H1 (cell line): ENCODE measurements around the gene GRIK1. TPM values are rescaled to one million over a fixed set of nuclear protein-coding genes. Genes with fewer than 3 reads are reported as not detected.

Experiments used
- CTCF ChIA-PET: fragments of 300-600 bp; sonication (Branson Sonifier 250); formaldehyde crosslinking; loops from one replicate; lab custom pipeline; 2021; ENCODE audit not compliant: partially characterized antibody; lab: Charles Lee
- POLR2A ChIA-PET: fragments of 300-600 bp; sonication (Branson Sonifier 250); formaldehyde crosslinking; loops from one replicate; lab custom pipeline; 2021; ENCODE audit warnings: inconsistent platforms; ENCODE audit not compliant: partially characterized antibody; lab: Charles Lee
- DNase-seq, 2 experiments: peaks; one replicate each; pipeline versions ENCODE4 v3.0.0 to v3.0.0-alpha.2; 2010 to 2022; ENCODE audit warnings: low spot score in 2 of 2, low read depth in 1 of 2, mixed read lengths in 1 of 2
- FAIRE-seq: peaks from 2 replicates; lab custom pipeline; 2011; peaks lifted over from hg19 to GRCh38; lab: Jason Lieb, UNC
- H2AFZ ChIP-seq: 2 replicates; pipeline ENCODE4 v1.8.1; 2012; ENCODE audit warnings: low read length, inconsistent platforms
- H2AK5ac ChIP-seq: 2 replicates; pipeline ENCODE4 v1.6.1; 2013; ENCODE audit warnings: low read depth, low read length
- H2BK120ac ChIP-seq: replicated peaks from 2 replicates; pipeline ENCODE3; 2013; ENCODE audit warnings: low read depth, low read length, inconsistent platforms
- H2BK12ac ChIP-seq: 2 replicates; pipeline ENCODE4 v1.6.1; 2013; ENCODE audit warnings: low read depth, low read length
- H2BK15ac ChIP-seq: 2 replicates; pipeline ENCODE4 v1.6.1; 2013; ENCODE audit warnings: low read length
- H2BK20ac ChIP-seq: 2 replicates; pipeline ENCODE4 v1.6.1; 2013; ENCODE audit warnings: low read length
- H2BK5ac ChIP-seq: 2 replicates; pipeline ENCODE4 v1.6.1; 2013; ENCODE audit warnings: low read depth, low read length
- H3K14ac ChIP-seq: 2 replicates; pipeline ENCODE4 v1.6.1; 2013; ENCODE audit warnings: inconsistent platforms; ENCODE audit not compliant: insufficient read length
- H3K18ac ChIP-seq: 2 replicates; pipeline ENCODE4 v1.6.1; 2013; ENCODE audit warnings: low read length; ENCODE audit errors: extremely low read depth
- H3K23ac ChIP-seq: 2 replicates; pipeline ENCODE4 v1.6.1; 2013; ENCODE audit warnings: inconsistent platforms; ENCODE audit not compliant: insufficient read length
- H3K23me2 ChIP-seq: 2 replicates; pipeline ENCODE4 v1.6.1; 2013; ENCODE audit warnings: low read depth, low read length
- H3K27ac ChIP-seq: 2 replicates; pipeline ENCODE4 v1.6.1; 2011; ENCODE audit warnings: low read depth, low read length, inconsistent platforms
- H3K27me3 ChIP-seq, 4 experiments: replicated peaks in 1 of 4; 1 replicate in 1 of 4; 2 replicates in 3 of 4; pipeline versions ENCODE4 v1.6.1 to v1.8.1; 2011 to 2013; ENCODE audit warnings: low read length in 3 of 4, mild to moderate bottlenecking in 3 of 4, inconsistent platforms in 2 of 4, mixed read lengths in 2 of 4, moderate library complexity in 1 of 4; ENCODE audit not compliant: control insufficient read depth in 3 of 4, insufficient read depth in 3 of 4; ENCODE audit errors: extremely low read depth in 1 of 4
- H3K36me3 ChIP-seq, 4 experiments: 2 replicates each; pipeline versions ENCODE4 v1.6.1 to v1.8.1; 2011 to 2013; ENCODE audit warnings: mild to moderate bottlenecking in 4 of 4, low read length in 3 of 4, moderate library complexity in 2 of 4, control low read depth in 1 of 4, inconsistent platforms in 1 of 4; ENCODE audit not compliant: insufficient read depth in 4 of 4, control insufficient read depth in 2 of 4
- H3K4ac ChIP-seq: replicated peaks from 2 replicates; pipeline ENCODE3; 2013; ENCODE audit warnings: low read length, low read depth, mixed read lengths, inconsistent platforms; ENCODE audit not compliant: insufficient read length
- H3K4me1 ChIP-seq, 4 experiments: replicated peaks in 1 of 4; 1 replicate in 1 of 4; 2 replicates in 3 of 4; pipeline versions ENCODE4 v1.6.1 to v1.8.1; 2011 to 2013; ENCODE audit warnings: low read length in 3 of 4, inconsistent platforms in 2 of 4, mixed read lengths in 1 of 4; ENCODE audit not compliant: insufficient read depth in 4 of 4, control insufficient read depth in 3 of 4
- H3K4me2 ChIP-seq, 2 experiments: 2 replicates each; pipeline versions ENCODE4 v1.6.1 to v1.8.1; 2011 to 2013; ENCODE audit warnings: low read depth in 2 of 2, low read length in 2 of 2, control low read depth in 1 of 2, inconsistent platforms in 1 of 2, mild to moderate bottlenecking in 1 of 2; ENCODE audit not compliant: insufficient read depth in 1 of 2
- H3K4me3 ChIP-seq, 4 experiments: fragments of 200-600, 300-600 bp in 1 of 4; sonication (generic), shearing (Covaris generic), sonication (Bioruptor Twin) in 1 of 4; 2 replicates each; pipeline versions ENCODE4 v1.5.1 to v1.8.1; 2011 to 2016; ENCODE audit warnings: low read length in 4 of 4, low read depth in 3 of 4, control low read depth in 2 of 4, inconsistent platforms in 2 of 4, mild to moderate bottlenecking in 2 of 4, mixed read lengths in 1 of 4, moderate library complexity in 1 of 4; ENCODE audit not compliant: insufficient read depth in 2 of 4; ENCODE audit errors: extremely low read depth in 1 of 4
- H3K56ac ChIP-seq: replicated peaks from 2 replicates; pipeline ENCODE3; 2013; ENCODE audit warnings: low read depth, mild to moderate bottlenecking, mixed read lengths, low read length, inconsistent platforms; ENCODE audit not compliant: insufficient read length
- H3K79me1 ChIP-seq: 2 replicates; pipeline ENCODE4 v1.6.1; 2013; ENCODE audit warnings: low read depth, low read length, control low read depth
- H3K79me2 ChIP-seq, 2 experiments: 2 replicates each; pipeline versions ENCODE4 v1.6.1 to v1.8.1; 2012 to 2013; ENCODE audit warnings: low read length in 2 of 2, mild to moderate bottlenecking in 2 of 2, inconsistent platforms in 1 of 2; ENCODE audit not compliant: insufficient read depth in 2 of 2, control insufficient read depth in 1 of 2
- H3K9ac ChIP-seq, 4 experiments: replicated peaks in 1 of 4; 1 replicate in 1 of 4; 2 replicates in 3 of 4; pipeline versions ENCODE4 v1.6.1 to v1.8.1; 2011 to 2013; ENCODE audit warnings: low read depth in 3 of 4, low read length in 3 of 4, control low read depth in 2 of 4, mild to moderate bottlenecking in 2 of 4, moderate library complexity in 2 of 4, inconsistent platforms in 1 of 4; ENCODE audit errors: extremely low read depth in 1 of 4
- H3K9me3 ChIP-seq, 2 experiments: 2 replicates each; pipeline versions ENCODE4 v1.6.1 to v1.8.1; 2012 to 2013; ENCODE audit warnings: mild to moderate bottlenecking in 2 of 2, moderate library complexity in 2 of 2, control low read depth in 1 of 2, inconsistent platforms in 1 of 2, low read depth in 1 of 2, low read length in 1 of 2, mixed read lengths in 1 of 2; ENCODE audit not compliant: insufficient read depth in 2 of 2
- H4K20me1 ChIP-seq, 2 experiments: replicated peaks in 1 of 2; 2 replicates each; pipeline versions ENCODE3 to v1.8.1; 2011 to 2013; ENCODE audit warnings: inconsistent platforms in 2 of 2, low read length in 2 of 2, mild to moderate bottlenecking in 1 of 2; ENCODE audit not compliant: insufficient read depth in 2 of 2, control insufficient read depth in 1 of 2
- H4K5ac ChIP-seq: 2 replicates; pipeline ENCODE4 v1.6.1; 2013; ENCODE audit warnings: low read length, low read depth, mixed read lengths, inconsistent platforms; ENCODE audit not compliant: insufficient read length
- H4K8ac ChIP-seq: 2 replicates; pipeline ENCODE4 v1.8.0; 2013; ENCODE audit warnings: mild to moderate bottlenecking, moderate library complexity, low read length, inconsistent platforms; ENCODE audit not compliant: insufficient read depth; ENCODE audit errors: extremely low read depth
- H4K91ac ChIP-seq: replicated peaks from 2 replicates; pipeline ENCODE3; 2013; ENCODE audit warnings: low read length, mixed read lengths, inconsistent platforms; ENCODE audit not compliant: insufficient read length
- CTBP2 ChIP-seq: IDR thresholded peaks from 2 replicates; pipeline ENCODE4 v1.7.0; 2011; ENCODE audit warnings: borderline replicate concordance, mild to moderate bottlenecking, moderate library complexity, mixed read lengths, low read length; ENCODE audit not compliant: insufficient read depth, insufficient read length
- KDM5A ChIP-seq: fragments of 200-600 bp; IDR thresholded peaks from 2 replicates; pipeline ENCODE4 v1.7.1; 2012; ENCODE audit warnings: mild to moderate bottlenecking, low read length, inconsistent platforms, mixed read lengths
- RAD21 ChIP-seq, 2 experiments: IDR thresholded peaks in 1 of 2; conservative IDR thresholded peaks in 1 of 2; 2 replicates each; pipeline ENCODE4 v1.6.1; 2011; ENCODE audit warnings: low read depth in 2 of 2, low read length in 2 of 2, improper control_type of control experiment in 1 of 2, inconsistent platforms in 1 of 2, mild to moderate bottlenecking in 1 of 2, moderate library complexity in 1 of 2
- SIN3A ChIP-seq, 2 experiments: IDR thresholded peaks in 1 of 2; conservative IDR thresholded peaks in 1 of 2; 2 replicates each; pipeline ENCODE4 v1.6.1; 2011 to 2012; ENCODE audit warnings: low read length in 2 of 2, improper control_type of control experiment in 1 of 2, low read depth in 1 of 2, mild to moderate bottlenecking in 1 of 2
- TAF7 ChIP-seq: optimal IDR thresholded peaks from 2 replicates; pipeline ENCODE3; 2011; ENCODE audit warnings: low read depth, mild to moderate bottlenecking, inconsistent platforms, low read length, moderate library complexity, borderline replicate concordance
- WGBS, 2 experiments: shearing (Covaris generic) in 1 of 2; methylation state at CpG; one replicate each; pipeline versions ENCODE4 v1.1.6 to v1.1.7; 2013 to 2015; ENCODE audit warnings: low lambda C conversion rate in 2 of 2, mixed read lengths in 2 of 2, inconsistent platforms in 1 of 2, low coverage in 1 of 2, missing lambda C conversion rate in 1 of 2; ENCODE audit not compliant: insufficient replicate concordance in 2 of 2, insufficient coverage in 1 of 2, insufficient read length in 1 of 2; ENCODE audit errors: extremely low coverage in 1 of 2, missing lambda C conversion rate in 1 of 2; 5-methylcytosine and 5-hydroxymethylcytosine counted together
- polyA plus RNA-seq, 7 experiments: library from polyadenylated mRNA; depleted of rRNA in 3 of 7; stranded (reverse) in 5 of 7; unstranded in 2 of 7; fragments of >200 nt in 5 of 7; fragments of 200-250 nt in 2 of 7; gene quantifications; 1 replicate in 5 of 7; 2 replicates in 1 of 7; 4 replicates in 1 of 7; pipeline versions ENCODE4 v1.2.1 to v1.2.3, GENCODE V29; 2011 to 2013; ENCODE audit warnings: missing spikeins in 2 of 7, mixed read lengths in 2 of 7
- total RNA-seq: library from RNA; stranded (reverse); fragmentation: NEBNext Ultra II Directional; extraction: Animal tissue kit (Norgen Biotek cat#: 25700); gene quantifications from 2 replicates; pipeline ENCODE4 v1.2.1, GENCODE V29; 2021
- TF ChIP-seq, protein P1 (sequence below), 3 experiments: IDR thresholded peaks; 1 replicate in 2 of 3; 2 replicates in 1 of 3; pipeline versions ENCODE4 v1.5.1 to v1.6.1; 2011; ENCODE audit warnings: low read length in 3 of 3, mild to moderate bottlenecking in 3 of 3, inconsistent platforms in 2 of 3, low read depth in 1 of 3, moderate library complexity in 1 of 3; ENCODE audit not compliant: insufficient read depth in 1 of 3; ENCODE audit errors: control extremely low read depth in 1 of 3

GRIK1 gene
- total and polyA plus RNA-seq, 2 of the 8 experiments (the other 6 are each of a cell fraction or from before 2014, with no cell fraction given) = 0.11 to 0.32 TPM

DNA sequence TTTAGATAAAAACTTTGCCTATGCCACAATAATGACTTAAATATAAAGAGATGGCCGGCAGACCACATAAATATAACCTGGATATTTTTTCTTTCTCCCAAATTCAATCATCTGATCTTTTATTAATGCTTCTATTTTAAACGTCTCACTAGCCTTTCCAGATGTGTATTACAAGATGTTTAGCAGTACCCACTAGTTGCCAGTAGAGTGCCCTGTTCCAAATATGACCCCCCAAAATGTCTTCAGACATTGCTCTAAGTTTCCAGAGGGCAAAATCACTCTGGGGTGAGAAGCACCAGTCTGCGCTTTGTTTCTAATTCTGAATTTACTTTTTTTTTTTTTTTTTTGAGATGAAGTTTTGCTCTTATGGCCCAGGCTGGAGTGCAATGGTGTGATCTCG lies 268.1 kb downstream of the GRIK1 start:
- Histone ChIP-seq H3K4me2 (no peak overlapping the region), H3K9me3 (no peaks in the 10 kb centered on the region), H3K79me2 (no peaks in the 10 kb centered on the region), H2BK120ac (no peak overlapping the region), H4K20me1 (no peaks in the 10 kb centered on the region), H2BK5ac (no peak overlapping the region), H4K91ac (no peak overlapping the region), H3K36me3 (no peaks in the 10 kb centered on the region), H3K23me2 (no peaks in the 10 kb centered on the region), H3K79me1 (no peaks in the 10 kb centered on the region), H3K27ac (no peak overlapping the region), H3K4ac (no peak overlapping the region), H3K27me3 (no peaks in the 10 kb centered on the region), H3K18ac (no peak overlapping the region), H3K4me1 (peaks cover 1 to 10% (median 3%) of the 10 kb centered on the region in 4 experiments; a peak in 5 of 7 replicates)
- POLR2A ChIA-PET = no interaction called here
- no peak for TF ChIP-seq SIN3A (conservative IDR thresholded peaks at IDR 0.05 in 1 of 2, IDR thresholded peaks at IDR 0.05 in 1 of 2; ENCODE audit: low read depth in 1 of 2, low read length in 2 of 2)
- TF ChIP-seq CTBP2 = no peak
- TF ChIP-seq, protein P1, sequence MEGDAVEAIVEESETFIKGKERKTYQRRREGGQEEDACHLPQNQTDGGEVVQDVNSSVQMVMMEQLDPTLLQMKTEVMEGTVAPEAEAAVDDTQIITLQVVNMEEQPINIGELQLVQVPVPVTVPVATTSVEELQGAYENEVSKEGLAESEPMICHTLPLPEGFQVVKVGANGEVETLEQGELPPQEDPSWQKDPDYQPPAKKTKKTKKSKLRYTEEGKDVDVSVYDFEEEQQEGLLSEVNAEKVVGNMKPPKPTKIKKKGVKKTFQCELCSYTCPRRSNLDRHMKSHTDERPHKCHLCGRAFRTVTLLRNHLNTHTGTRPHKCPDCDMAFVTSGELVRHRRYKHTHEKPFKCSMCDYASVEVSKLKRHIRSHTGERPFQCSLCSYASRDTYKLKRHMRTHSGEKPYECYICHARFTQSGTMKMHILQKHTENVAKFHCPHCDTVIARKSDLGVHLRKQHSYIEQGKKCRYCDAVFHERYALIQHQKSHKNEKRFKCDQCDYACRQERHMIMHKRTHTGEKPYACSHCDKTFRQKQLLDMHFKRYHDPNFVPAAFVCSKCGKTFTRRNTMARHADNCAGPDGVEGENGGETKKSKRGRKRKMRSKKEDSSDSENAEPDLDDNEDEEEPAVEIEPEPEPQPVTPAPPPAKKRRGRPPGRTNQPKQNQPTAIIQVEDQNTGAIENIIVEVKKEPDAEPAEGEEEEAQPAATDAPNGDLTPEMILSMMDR (IDR thresholded peaks at IDR 0.05; ENCODE audit: control extremely low read depth in 1 of 3, insufficient read depth in 1 of 3, low read depth in 1 of 3, low read length in 3 of 3) = peak in 2 of 3 experiments; percentile 21 to 22; a peak in 2 of 4 replicates
- TF ChIP-seq RAD21 (IDR thresholded peaks at IDR 0.05 in 1 of 2, conservative IDR thresholded peaks at IDR 0.05 in 1 of 2; ENCODE audit: low read depth in 2 of 2, low read length in 2 of 2) = peak; percentile 3 to 36; a peak in 2 of 4 replicates
- no peak for TF ChIP-seq KDM5A
- TF ChIP-seq TAF7 = no peak
- TF ChIP-seq, all 59 proteins: peak for 2
- DNase-seq (no peak), FAIRE-seq (no peak)
- H2AFZ ChIP-seq = no peak overlapping the region
- no peak overlapping the region for H3K56ac ChIP-seq
- no peak overlapping the region for H4K8ac ChIP-seq
- H3K14ac ChIP-seq = no peak overlapping the region
- CTCF ChIA-PET = interaction anchor here (0.7 to 1.0 kb wide), 5 partner anchors 10 to 107 kb away, joined by 3 to 7 read pairs (median 3); no protein-coding TSS in a partner anchor
- no peak overlapping the region for H4K5ac ChIP-seq
- H2BK12ac ChIP-seq = no peak overlapping the region
- 92% methylated on average over 4 of the region's 4 CpGs; no CpG with 5 or more reads in 1 of the 2 experiments for WGBS, 2 experiments
- no peak overlapping the region for H3K23ac ChIP-seq
- H2BK20ac ChIP-seq = no peak overlapping the region
- no peak overlapping the region for H2AK5ac ChIP-seq
- H3K4me3 ChIP-seq = no peak overlapping the region
- H2BK15ac ChIP-seq = no peak overlapping the region
- no peak overlapping the region for H3K9ac ChIP-seq
